Endothelial cell of umbilical vein (primary cell): ENCODE measurements around the gene CDK5RAP2. TPM values are rescaled to one million over a fixed set of nuclear protein-coding genes. Genes with fewer than 3 reads are reported as not detected.

ENCODE experiments used
- BruUV-seq: library from RNA; stranded (reverse); fragments of 400-500 nt; replicated peaks from 2 replicates; lab custom pipeline; 2021; lab: Mats Ljungman, UMichigan
- CTCF ChIA-PET: fragments of 300-600, 350-600 bp; sonication (Branson Sonifier 250); formaldehyde crosslinking; loops from one replicate; lab custom pipeline; 2021; ENCODE audit warnings: antibody characterized with exemption, inconsistent platforms; lab: Charles Lee
- POLR2A ChIA-PET: fragments of 300-600, 350-600 bp; sonication (Branson Sonifier 250); formaldehyde crosslinking; loops from one replicate; lab custom pipeline; 2021; ENCODE audit warnings: antibody characterized with exemption, inconsistent platforms; lab: Charles Lee
- DNase-seq: peaks from one replicate; pipeline ENCODE4 v3.0.0-alpha.2; 2011; ENCODE audit warnings: low read depth, low spot score
- FAIRE-seq: peaks from 2 replicates; lab custom pipeline; 2011; peaks lifted over from hg19 to GRCh38; lab: Jason Lieb, UNC
- H2AFZ ChIP-seq: 2 replicates; pipeline ENCODE4 v1.6.0; 2012; ENCODE audit warnings: low read depth, low read length, control low read depth, inconsistent platforms
- H3K27ac ChIP-seq: 2 replicates; pipeline ENCODE4 v1.5.1; 2011; ENCODE audit warnings: low read depth, mild to moderate bottlenecking, control low read depth, low read length, moderate library complexity; ENCODE audit not compliant: insufficient read depth
- H3K27me3 ChIP-seq, 2 experiments: 2 replicates each; pipeline versions ENCODE4 v1.6.0 to v1.6.1; 2011; ENCODE audit warnings: low read length in 2 of 2, mixed read lengths in 1 of 2; ENCODE audit not compliant: control insufficient read depth in 2 of 2, insufficient read depth in 2 of 2
- H3K36me3 ChIP-seq, 2 experiments: 2 replicates in 1 of 2; 3 replicates in 1 of 2; pipeline ENCODE4 v1.5.1; 2011; ENCODE audit warnings: low read length in 2 of 2, mild to moderate bottlenecking in 1 of 2, moderate library complexity in 1 of 2; ENCODE audit not compliant: control insufficient read depth in 2 of 2, insufficient read depth in 2 of 2; ENCODE audit errors: extremely low read depth in 1 of 2
- H3K4me1 ChIP-seq: 3 replicates; pipeline ENCODE4 v1.5.1; 2011; ENCODE audit warnings: mild to moderate bottlenecking, low read length; ENCODE audit not compliant: control insufficient read depth, insufficient read depth; ENCODE audit errors: extremely low read depth
- H3K4me2 ChIP-seq: 2 replicates; pipeline ENCODE4 v1.6.1; 2011; ENCODE audit warnings: low read length, control low read depth, mixed read lengths; ENCODE audit not compliant: insufficient read depth
- H3K4me3 ChIP-seq, 3 experiments: fragments of 200-600 bp in 1 of 3; sonication (generic), shearing (Covaris generic) in 1 of 3; replicated peaks in 1 of 3; 2 replicates each; pipeline ENCODE4 v1.5.1; 2011 to 2016; ENCODE audit warnings: control low read depth in 3 of 3, low read length in 3 of 3, mild to moderate bottlenecking in 2 of 3, inconsistent platforms in 1 of 3, low read depth in 1 of 3, moderate library complexity in 1 of 3; ENCODE audit not compliant: insufficient read depth in 1 of 3
- H3K79me2 ChIP-seq: 2 replicates; pipeline ENCODE4 v1.6.0; 2012; ENCODE audit warnings: low read length, inconsistent platforms; ENCODE audit not compliant: control insufficient read depth, insufficient read depth
- H3K9ac ChIP-seq: replicated peaks from 2 replicates; pipeline ENCODE3; 2011; ENCODE audit warnings: low read length, control low read depth; ENCODE audit not compliant: insufficient read depth; ENCODE audit errors: extremely low read depth
- H3K9me1 ChIP-seq: replicated peaks from 3 replicates; pipeline ENCODE4 v1.6.0; 2011; ENCODE audit warnings: mild to moderate bottlenecking, low read length; ENCODE audit not compliant: control insufficient read depth, insufficient read depth; ENCODE audit errors: extremely low read depth
- H3K9me3 ChIP-seq: replicated peaks from 2 replicates; pipeline ENCODE4 v1.5.1; 2012; ENCODE audit warnings: low read length, inconsistent platforms; ENCODE audit not compliant: control insufficient read depth, insufficient read depth
- H4K20me1 ChIP-seq: replicated peaks from 2 replicates; pipeline ENCODE3; 2011; ENCODE audit warnings: mild to moderate bottlenecking, low read length; ENCODE audit not compliant: control insufficient read depth, insufficient read depth; ENCODE audit errors: extremely low read depth
- CTCF ChIP-seq, 2 donors: IDR thresholded peaks; 1 replicate in 1 of 2; 2 replicates in 1 of 2; pipeline ENCODE4 v1.5.1; 2011; ENCODE audit warnings: low read length in 2 of 2, mild to moderate bottlenecking in 2 of 2, moderate library complexity in 2 of 2, control low read depth in 1 of 2, inconsistent platforms in 1 of 2, low read depth in 1 of 2; ENCODE audit not compliant: insufficient read depth in 1 of 2; ENCODE audit errors: extremely low read depth in 1 of 2
- EZH2 ChIP-seq: IDR thresholded peaks from 2 replicates; pipeline ENCODE4 v1.6.1; 2012; ENCODE audit warnings: borderline replicate concordance, low read depth, mild to moderate bottlenecking, moderate library complexity, low read length, inconsistent platforms; ENCODE audit not compliant: severe bottlenecking
- FOS ChIP-seq: IDR thresholded peaks from 2 replicates; pipeline ENCODE4 v1.6.1; 2011; ENCODE audit warnings: mild to moderate bottlenecking, low read length, moderate library complexity, borderline replicate concordance; ENCODE audit not compliant: insufficient read depth
- GATA2 ChIP-seq: IDR thresholded peaks from 2 replicates; pipeline ENCODE4 v1.7.0; 2011; ENCODE audit warnings: low read depth, mild to moderate bottlenecking, moderate library complexity, mixed read lengths, low read length; ENCODE audit not compliant: insufficient read length, insufficient read depth
- MAX ChIP-seq: IDR thresholded peaks from 2 replicates; pipeline ENCODE4 v1.6.1; 2011; ENCODE audit not compliant: insufficient read depth, insufficient read length
- POLR2A ChIP-seq: IDR thresholded peaks from 2 replicates; pipeline ENCODE4 v1.6.1; 2012; ENCODE audit warnings: low read depth, mild to moderate bottlenecking, control low read depth, low read length
- POLR2AphosphoS5 ChIP-seq: IDR thresholded peaks from 2 replicates; pipeline ENCODE4 v1.6.1; 2012; ENCODE audit warnings: low read depth, mild to moderate bottlenecking, control low read depth, low read length, moderate library complexity; ENCODE audit not compliant: insufficient read depth
- dilution Hi-C: fragments of 300-500 bp; cut with MboI; formaldehyde crosslinking; loops from one replicate; pipeline ENCODE4 v1.15.0; 2019; ENCODE audit warnings: low sequenced_read_pairs; ENCODE audit not compliant: extremely low pct_ligation_motif_present
- intact Hi-C: fragments of 100-400 bp; cut with micrococcal nuclease; formaldehyde crosslinking; loops from one replicate; pipeline ENCODE4 v1.10.0; 2022
- polyA plus RNA-seq, 4 experiments: library from polyadenylated mRNA; depleted of rRNA in 3 of 4; stranded (reverse) in 3 of 4; unstranded in 1 of 4; fragments of >200 nt; gene quantifications; 2 replicates each; pipeline versions ENCODE4 v1.2.1 to v1.2.3, GENCODE V29; 2011 to 2012; ENCODE audit warnings: missing spikeins in 1 of 4
- total RNA-seq: library from RNA; stranded (reverse); gene quantifications from 2 replicates; pipeline ENCODE4 v1.2.3, GENCODE V29; 2021

The CDK5RAP2 gene
- total and polyA plus RNA-seq, 2 donors (not counting 3 experiments of a cell fraction or from before 2014, with no cell fraction given): 17.5 to 56.7 TPM

- dilution Hi-C loops (no loop called here), intact Hi-C loops (no loop called here)
- no peak overlapping the region for H3K9ac ChIP-seq
- no peaks in the 10 kb centered on the region for H3K27me3 ChIP-seq
- H3K36me3 ChIP-seq: peaks cover 2 to 3% of the 10 kb centered on the region in 2 experiments
- no peak for DNase-seq
- H3K27ac ChIP-seq: no peak overlapping the region
- H3K4me2 ChIP-seq: no peak overlapping the region
- POLR2A ChIA-PET: no interaction called here
- H3K79me2 ChIP-seq: no peaks in the 10 kb centered on the region
- H4K20me1 ChIP-seq: no peaks in the 10 kb centered on the region
- CTCF ChIA-PET: interaction anchor here (2.0 kb wide), 1 partner anchor 31 kb away, joined by 6 read pairs; no protein-coding TSS in a partner anchor
- no peak for TF ChIP-seq MAX
- no peak for TF ChIP-seq POLR2AphosphoS5
- no peak for TF ChIP-seq EZH2
- TF ChIP-seq FOS: no peak
- no peak for FAIRE-seq
- no peaks in the 10 kb centered on the region for H3K9me1 ChIP-seq
- H3K4me1 ChIP-seq: no peaks in the 10 kb centered on the region
- BruUV-seq: no TSS peak
- no peaks in the 10 kb centered on the region for H3K9me3 ChIP-seq
- H2AFZ ChIP-seq: no peak overlapping the region
- no peak overlapping the region for H3K4me3 ChIP-seq
Measured at GRCh38 chr9:120446671-120447070, 133.3 kb downstream of the CDK5RAP2 start.

- Histone ChIP-seq H3K9me1 (no peaks in the 10 kb centered on the region), H3K4me1 (no peaks in the 10 kb centered on the region), H3K9ac (no peak overlapping the region), H3K4me3 (no peak overlapping the region), H2AFZ (no peak overlapping the region), H3K4me2 (no peak overlapping the region), H3K27ac (no peak overlapping the region), H3K36me3 (peaks cover 2% of the 10 kb centered on the region in 2 experiments), H4K20me1 (no peaks in the 10 kb centered on the region), H3K27me3 (no peaks in the 10 kb centered on the region), H3K79me2 (no peaks in the 10 kb centered on the region), H3K9me3 (no peaks in the 10 kb centered on the region)
- no TSS peak for BruUV-seq
- dilution Hi-C loops (no loop called here), intact Hi-C loops (no loop called here)
- ChIA-PET POLR2A (no interaction called here), CTCF (interaction anchor here (1.6 to 2.0 kb wide), 2 partner anchors 13 to 34 kb away, joined by 4 to 6 read pairs; no protein-coding TSS in a partner anchor)
- DNase-seq: no peak
- TF ChIP-seq FOS (no peak), POLR2AphosphoS5 (no peak), CTCF (IDR thresholded peaks at IDR 0.05; ENCODE audit: extremely low read depth in 1 of 2, insufficient read depth in 1 of 2, low read depth in 1 of 2, low read length in 2 of 2) (no peak), GATA2 (no peak), MAX (no peak), EZH2 (no peak), POLR2A (no peak)
- no peak for FAIRE-seq
Measured at GRCh38 chr9:120443976-120444375, 136.0 kb downstream of the CDK5RAP2 start.
